ENCODE measurements around the gene SCAP.

SCAP gene

GRCh38 chr3:47513125-47513929 is 37.6 kb upstream of the SCAP start, which contains the start of gene ELP6 (continued):
- TF ChIP-seq HOXD13 (CRISPR knock-in tag; IDR thresholded peaks at IDR 0.05; ENCODE audit: borderline replicate concordance) (no peak), PBX3 (CRISPR knock-in tag; IDR thresholded peaks at IDR 0.05) (no peak), ZBTB1 (tag by site-specific recombination; IDR thresholded peaks at IDR 0.05) (no peak), ZBTB21 (tag by site-specific recombination; IDR thresholded peaks at IDR 0.05) (no peak), ATF2 (tag by site-specific recombination; IDR thresholded peaks at IDR 0.05; ENCODE audit: low read depth) (no peak), ZNF140 (tag by site-specific recombination; IDR thresholded peaks at IDR 0.05) (no peak), PRDM6 (tag by site-specific recombination; IDR thresholded peaks at IDR 0.05) (no peak), KLF17 (tag by site-specific recombination; IDR thresholded peaks at IDR 0.05) (no peak; the same call in 1 of the 2 replicates), PRDM4 (tag by site-specific recombination; IDR thresholded peaks at IDR 0.05) (no peak), ZBTB7A (tag by site-specific recombination; IDR thresholded peaks at IDR 0.05; ENCODE audit: low read depth) (0 out of 2 replicates have a peak, but pooled peaks have one; percentile 48), ZNF211 (tag by site-specific recombination; IDR thresholded peaks at IDR 0.05; ENCODE audit: low read depth) (no peak), ZFP41 (tag by site-specific recombination; IDR thresholded peaks at IDR 0.05; ENCODE audit: borderline replicate concordance) (no peak), PRDM2 (tag by site-specific recombination; IDR thresholded peaks at IDR 0.05; ENCODE audit: borderline replicate concordance) (no peak), REST (tag by site-specific recombination; IDR thresholded peaks at IDR 0.05) (no peak), ZNF175 (tag by site-specific recombination; IDR thresholded peaks at IDR 0.05) (no peak), ZNF792 (tag by site-specific recombination; IDR thresholded peaks at IDR 0.05) (no peak), ZFP3 (tag by site-specific recombination; IDR thresholded peaks at IDR 0.05; ENCODE audit: low read depth) (no peak), ZNF610 (tag by site-specific recombination; IDR thresholded peaks at IDR 0.05; ENCODE audit: borderline replicate concordance) (no peak), ZNF394 (tag by site-specific recombination; IDR thresholded peaks at IDR 0.05; ENCODE audit: borderline replicate concordance) (peak; percentile 15; the same call in 1 of the 2 replicates)

Data from HEK293 (cell line).